Ishikawa (cell line): Measurements from ENCODE around the gene UTF1.

Source experiments
- CEBPB ChIP-seq: IDR thresholded peaks from 2 replicates; pipeline ENCODE4 v1.6.1; 2012
- CREB1 ChIP-seq: IDR thresholded peaks from 2 replicates; pipeline ENCODE4 v1.6.1; 2012; ENCODE audit warnings: low read depth
- EGR1 ChIP-seq: IDR thresholded peaks from 2 replicates; pipeline ENCODE4 v1.6.1; 2012
- EP300 ChIP-seq: IDR thresholded peaks from 2 replicates; pipeline ENCODE4 v1.6.1; 2012; ENCODE audit warnings: borderline replicate concordance
- FOXM1 ChIP-seq: IDR thresholded peaks from 2 replicates; pipeline ENCODE4 v1.6.1; 2012; ENCODE audit warnings: low read depth, borderline replicate concordance
- NFIC ChIP-seq: IDR thresholded peaks from 2 replicates; pipeline ENCODE4 v1.6.1; 2012
- RAD21 ChIP-seq: IDR thresholded peaks from 2 replicates; pipeline ENCODE4 v1.6.1; 2012; ENCODE audit warnings: low read depth
- TAF1 ChIP-seq: IDR thresholded peaks from 2 replicates; pipeline ENCODE4 v1.6.1; 2012; ENCODE audit warnings: low read depth, mild to moderate bottlenecking
- TEAD4 ChIP-seq: IDR thresholded peaks from 2 replicates; pipeline ENCODE4 v1.6.1; 2012
- YY1 ChIP-seq: IDR thresholded peaks from 2 replicates; pipeline ENCODE4 v1.6.1; 2012; ENCODE audit warnings: low read depth
- ZBTB7A ChIP-seq: IDR thresholded peaks from 2 replicates; pipeline ENCODE4 v1.6.1; 2012; ENCODE audit warnings: low read depth
- TF ChIP-seq, protein P1 (sequence below): IDR thresholded peaks from 2 replicates; pipeline ENCODE4 v1.6.1; 2012
- TF ChIP-seq, protein P2 (sequence below): IDR thresholded peaks from 2 replicates; pipeline ENCODE4 v1.6.1; 2012
- TF ChIP-seq, protein P3 (sequence below): IDR thresholded peaks from 2 replicates; pipeline ENCODE4 v1.6.1; 2012; ENCODE audit warnings: low read depth, mild to moderate bottlenecking

DNA sequence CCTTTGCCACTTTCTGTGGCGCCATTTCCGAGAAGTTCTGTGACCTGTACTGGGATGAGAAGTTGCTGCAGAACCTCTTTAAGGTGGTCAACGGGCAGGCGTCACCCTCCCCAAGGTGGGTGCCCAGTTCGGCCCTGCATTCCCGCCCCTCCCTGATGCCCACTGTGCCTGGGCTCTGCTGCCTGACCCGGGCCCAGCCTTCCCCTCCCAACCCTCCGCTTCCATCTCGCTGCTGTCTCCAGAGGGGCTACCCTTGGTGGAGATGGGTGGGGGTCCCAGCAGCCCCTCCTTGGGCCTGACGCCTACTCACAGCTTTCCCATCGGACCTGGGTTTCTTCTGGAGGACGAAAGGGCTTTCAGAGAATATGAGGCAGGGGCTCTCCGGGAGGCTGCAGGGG lies 30.5 kb upstream of the UTF1 start:
- TF ChIP-seq EP300, result no peak
- no peak for TF ChIP-seq NFIC
- no peak for TF ChIP-seq CEBPB
- no peak for TF ChIP-seq ZBTB7A
- TF ChIP-seq YY1, result no peak
- TF ChIP-seq, protein P1, sequence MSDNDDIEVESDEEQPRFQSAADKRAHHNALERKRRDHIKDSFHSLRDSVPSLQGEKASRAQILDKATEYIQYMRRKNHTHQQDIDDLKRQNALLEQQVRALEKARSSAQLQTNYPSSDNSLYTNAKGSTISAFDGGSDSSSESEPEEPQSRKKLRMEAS, result no peak
- TF ChIP-seq, protein P2, sequence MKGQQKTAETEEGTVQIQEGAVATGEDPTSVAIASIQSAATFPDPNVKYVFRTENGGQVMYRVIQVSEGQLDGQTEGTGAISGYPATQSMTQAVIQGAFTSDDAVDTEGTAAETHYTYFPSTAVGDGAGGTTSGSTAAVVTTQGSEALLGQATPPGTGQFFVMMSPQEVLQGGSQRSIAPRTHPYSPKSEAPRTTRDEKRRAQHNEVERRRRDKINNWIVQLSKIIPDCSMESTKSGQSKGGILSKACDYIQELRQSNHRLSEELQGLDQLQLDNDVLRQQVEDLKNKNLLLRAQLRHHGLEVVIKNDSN, result no peak
- no peak for TF ChIP-seq FOXM1
- TF ChIP-seq CREB1, result no peak
- TF ChIP-seq, protein P3, sequence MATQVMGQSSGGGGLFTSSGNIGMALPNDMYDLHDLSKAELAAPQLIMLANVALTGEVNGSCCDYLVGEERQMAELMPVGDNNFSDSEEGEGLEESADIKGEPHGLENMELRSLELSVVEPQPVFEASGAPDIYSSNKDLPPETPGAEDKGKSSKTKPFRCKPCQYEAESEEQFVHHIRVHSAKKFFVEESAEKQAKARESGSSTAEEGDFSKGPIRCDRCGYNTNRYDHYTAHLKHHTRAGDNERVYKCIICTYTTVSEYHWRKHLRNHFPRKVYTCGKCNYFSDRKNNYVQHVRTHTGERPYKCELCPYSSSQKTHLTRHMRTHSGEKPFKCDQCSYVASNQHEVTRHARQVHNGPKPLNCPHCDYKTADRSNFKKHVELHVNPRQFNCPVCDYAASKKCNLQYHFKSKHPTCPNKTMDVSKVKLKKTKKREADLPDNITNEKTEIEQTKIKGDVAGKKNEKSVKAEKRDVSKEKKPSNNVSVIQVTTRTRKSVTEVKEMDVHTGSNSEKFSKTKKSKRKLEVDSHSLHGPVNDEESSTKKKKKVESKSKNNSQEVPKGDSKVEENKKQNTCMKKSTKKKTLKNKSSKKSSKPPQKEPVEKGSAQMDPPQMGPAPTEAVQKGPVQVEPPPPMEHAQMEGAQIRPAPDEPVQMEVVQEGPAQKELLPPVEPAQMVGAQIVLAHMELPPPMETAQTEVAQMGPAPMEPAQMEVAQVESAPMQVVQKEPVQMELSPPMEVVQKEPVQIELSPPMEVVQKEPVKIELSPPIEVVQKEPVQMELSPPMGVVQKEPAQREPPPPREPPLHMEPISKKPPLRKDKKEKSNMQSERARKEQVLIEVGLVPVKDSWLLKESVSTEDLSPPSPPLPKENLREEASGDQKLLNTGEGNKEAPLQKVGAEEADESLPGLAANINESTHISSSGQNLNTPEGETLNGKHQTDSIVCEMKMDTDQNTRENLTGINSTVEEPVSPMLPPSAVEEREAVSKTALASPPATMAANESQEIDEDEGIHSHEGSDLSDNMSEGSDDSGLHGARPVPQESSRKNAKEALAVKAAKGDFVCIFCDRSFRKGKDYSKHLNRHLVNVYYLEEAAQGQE, result no peak
- TF ChIP-seq RAD21, result no peak
- TF ChIP-seq TAF1, result no peak
- TF ChIP-seq TEAD4, result no peak
- TF ChIP-seq EGR1, result no peak
